Kidney (tissue), 14 donors: ENCODE results near the gene TNFSF15. TPM values are rescaled to one million over a fixed set of nuclear protein-coding genes. Genes with fewer than 3 reads are reported as not detected.
"Not testable (repeated sequence)": the region's sequence is repeated elsewhere in the genome, so short reads cannot be mapped to it uniquely, and the experiment has no call there.

Experiments
- DNase-seq, 5 donors: peaks; one replicate each; pipeline ENCODE4 v3.0.0-alpha.2; 2013 to 2020
- FAIRE-seq: peaks from 2 replicates; lab custom pipeline; 2012; peaks lifted over from hg19 to GRCh38; lab: Jason Lieb, UNC
- H3K27ac ChIP-seq, 2 donors: one replicate each; pipeline ENCODE4 v1.7.0; 2013; ENCODE audit warnings: low read depth in 2 of 2, low read length in 2 of 2, inconsistent platforms in 1 of 2
- H3K27me3 ChIP-seq: one replicate; pipeline ENCODE4 v1.7.1; 2013; ENCODE audit warnings: low read length, inconsistent platforms; ENCODE audit not compliant: control insufficient read depth, insufficient read depth
- H3K36me3 ChIP-seq, 3 donors: one replicate each; pipeline versions ENCODE4 v1.7.0 to v1.7.1; 2013; ENCODE audit warnings: low read length in 3 of 3, control low read depth in 1 of 3, inconsistent platforms in 1 of 3; ENCODE audit not compliant: insufficient read depth in 3 of 3, control insufficient read depth in 2 of 3
- H3K4me1 ChIP-seq, 3 donors: one replicate each; pipeline versions ENCODE4 v1.7.0 to v1.7.1; 2013; ENCODE audit warnings: low read length in 3 of 3, inconsistent platforms in 1 of 3, low read depth in 1 of 3; ENCODE audit not compliant: control insufficient read depth in 2 of 3, insufficient read depth in 2 of 3
- H3K4me3 ChIP-seq, 3 donors: one replicate each; pipeline versions ENCODE4 v1.7.0 to v1.8.1; 2013; ENCODE audit warnings: low read length in 3 of 3, control low read depth in 1 of 3, inconsistent platforms in 1 of 3
- H3K9ac ChIP-seq, 3 donors: one replicate each; pipeline versions ENCODE4 v1.7.0 to v1.7.1; 2013; ENCODE audit warnings: low read length in 3 of 3, control low read depth in 1 of 3, inconsistent platforms in 1 of 3
- H3K9me3 ChIP-seq, 3 donors: one replicate each; pipeline versions ENCODE4 v1.7.0 to v1.7.1; 2013; ENCODE audit warnings: low read length in 3 of 3, control low read depth in 1 of 3, inconsistent platforms in 1 of 3; ENCODE audit not compliant: control insufficient read depth in 2 of 3, insufficient read depth in 1 of 3
- CTCF ChIP-seq: IDR thresholded peaks from 3 replicates; pipeline ENCODE4 v1.5.1; 2012; ENCODE audit warnings: mild to moderate bottlenecking, moderate library complexity, borderline replicate concordance; ENCODE audit not compliant: insufficient read depth; ENCODE audit errors: extremely low read depth
- intact Hi-C: fragments of 100-400 bp; cut with DNase I; formaldehyde crosslinking; loops from one replicate; pipeline ENCODE4 v1.11.1; 2022
- polyA plus RNA-seq: library from polyadenylated mRNA; stranded (reverse); fragments of 350-450 nt; fragmentation: Illumina TruSeq; extraction: RNeasy Lipid Tissue Mini Kit (QIAGEN cat#74804); gene quantifications from one replicate; pipeline ENCODE4 v1.2.3, GENCODE V29; 2014; ENCODE audit warnings: low read depth, low replicate concordance; ENCODE audit not compliant: insufficient read depth
- total RNA-seq: library from RNA; stranded (reverse); fragmentation: NEBNext Ultra II Directional; extraction: Animal tissue kit (Norgen Biotek cat#: 25700); gene quantifications from one replicate; pipeline ENCODE4 v1.2.1, GENCODE V29; 2021
- donor health status: control.
- donor health status: control.
- donor health status: control.
- donor health status: control.
- donor health status: control.
- donor health status: DM: yes; HTN: yes; CAD: no.
- donor health status: Normal renal cell carcinoma (clear cell type).

Gene TNFSF15
- total and polyA plus RNA-seq, 2 donors from 2014 or later, result 1.4 to 2.3 TPM

- Histone ChIP-seq H3K27me3 (no peaks in the 10 kb centered on the region), H3K27ac (no peak overlapping the region), H3K9me3 (no peaks in the 10 kb centered on the region), H3K4me1 (peaks cover 0 to 3% (median 0%) of the 10 kb centered on the region in 3 donors), H3K9ac (no peak overlapping the region), H3K4me3 (no peak overlapping the region), H3K36me3 (no peaks in the 10 kb centered on the region)
- TF ChIP-seq CTCF, result no peak
- DNase-seq (no peak), FAIRE-seq (no peak)
- intact Hi-C loops, result no loop called here
Measured at GRCh38 chr9:114742947-114743346, 62.9 kb downstream of the TNFSF15 start.

GRCh38 chr9:114741521-114741920, 64.3 kb downstream of the TNFSF15 start:
- H3K36me3 ChIP-seq, H3K27me3 ChIP-seq, H3K9ac ChIP-seq, DNase-seq, H3K4me1 ChIP-seq, H3K4me3 ChIP-seq, H3K27ac ChIP-seq, H3K9me3 ChIP-seq, intact Hi-C loops: not testable (repeated sequence)
- TF ChIP-seq CTCF, result peak; percentile 22
- FAIRE-seq, result peak; percentile 75

- TF ChIP-seq CTCF, result peak; percentile 89
- H3K9me3 ChIP-seq, result no peaks in the 10 kb centered on the region
- no peak overlapping the region for H3K9ac ChIP-seq
- H3K36me3 ChIP-seq, result no peaks in the 10 kb centered on the region
- H3K27ac ChIP-seq, result no peak overlapping the region
- peak in 4 of 5 donors; percentile 67 to 83 (median 70) for DNase-seq
- no peaks in the 10 kb centered on the region for H3K27me3 ChIP-seq
- intact Hi-C loops, result loop anchor here (10.0 kb wide), 2 partner anchors 176 to 276 kb away; no protein-coding TSS in a partner anchor
- peak; percentile 38 for FAIRE-seq
- no peak overlapping the region for H3K4me3 ChIP-seq
- H3K4me1 ChIP-seq, result no peaks in the 10 kb centered on the region
Measured at GRCh38 chr9:114738581-114739316, 67.1 kb downstream of the TNFSF15 start.
